IPS DF 19.7 (cell line): ENCODE results near the gene L3HYPDH.

Experiments used
- DNase-seq: peaks from one replicate; pipeline ENCODE4 v3.0.0-alpha.2; 2013; ENCODE audit warnings: low read depth, low spot score

The L3HYPDH gene

GRCh38 chr14:59483819-59484638, at the start of gene L3HYPDH, which contains the start of gene JKAMP:
Gene L3HYPDH, minus strand, starts transcription at chr14:59484408. Its CDS starts 92 bp downstream, at chr14:59484316.
Gene JKAMP, plus strand, starts transcription at chr14:59484517. Its CDS starts 73 bp downstream, at chr14:59484590.
- DNase-seq = peak; percentile 75

GRCh38 chr14:59532419-59532818, 48.2 kb upstream of the L3HYPDH start:
- DNase-seq = no peak

- DNase-seq = no peak
Observed at GRCh38 chr14:59530349-59530748, 46.1 kb upstream of the L3HYPDH start.

- DNase-seq = no peak
Observed at GRCh38 chr14:59529189-59529588, 45.0 kb upstream of the L3HYPDH start.

GRCh38 chr14:59520224-59520623, 36.0 kb upstream of the L3HYPDH start:
- DNase-seq = no peak

GRCh38 chr14:59511916-59512575, 27.8 kb upstream of the L3HYPDH start:
- DNase-seq = peak; percentile 7

- no peak for DNase-seq
Observed at GRCh38 chr14:59510966-59511365, 26.8 kb upstream of the L3HYPDH start.

- DNase-seq = no peak
Observed at GRCh38 chr14:59510001-59510400, 25.8 kb upstream of the L3HYPDH start.

GRCh38 chr14:59509101-59509500, 24.9 kb upstream of the L3HYPDH start:
- no peak for DNase-seq

GRCh38 chr14:59507752-59508103, 23.5 kb upstream of the L3HYPDH start:
- DNase-seq = no peak

- peak; percentile 52 for DNase-seq
Observed at GRCh38 chr14:59507063-59507751, 23.0 kb upstream of the L3HYPDH start.

- no peak for DNase-seq
Observed at GRCh38 chr14:59503256-59503655, 19.0 kb upstream of the L3HYPDH start.

GRCh38 chr14:59500732-59501131, 16.5 kb upstream of the L3HYPDH start:
- no peak for DNase-seq

- DNase-seq = no peak
Observed at GRCh38 chr14:59492384-59492783, 8.2 kb upstream of the L3HYPDH start.

GRCh38 chr14:59490756-59491155, 6.5 kb upstream of the L3HYPDH start:
- DNase-seq = no peak

GRCh38 chr14:59484639-59485175, 499 bp upstream of the L3HYPDH start:
- DNase-seq = no peak

GRCh38 chr14:59483363-59483762, 845 bp downstream of the L3HYPDH start:
- no peak for DNase-seq

- DNase-seq = no peak
Observed at GRCh38 chr14:59482541-59483331, 1.5 kb downstream of the L3HYPDH start.

GRCh38 chr14:59481871-59482540, 2.2 kb downstream of the L3HYPDH start:
- DNase-seq = no peak

GRCh38 chr14:59481407-59481806, 2.8 kb downstream of the L3HYPDH start:
- no peak for DNase-seq

- DNase-seq = no peak
Observed at GRCh38 chr14:59480166-59480565, 4.0 kb downstream of the L3HYPDH start.
